Activated CD8-positive, alpha-beta T cell treated with anti-CD3 and anti-CD28 coated beads, Interleukin-2, amount 10 ng/mL, durations not matched to agents 7 days and 5 days (primary cell): ENCODE results near the gene COL10A1. TPM values are rescaled to one million over a fixed set of nuclear protein-coding genes. Genes with fewer than 3 reads are reported as not detected.
A peak's percentile ranks its signal among the peaks of the same experiment; 100 is the strongest.
"Not testable (repeated sequence)": the region's sequence is repeated elsewhere in the genome, so short reads cannot be mapped to it uniquely, and the experiment has no call there.

Experiments used
- ATAC-seq: fragments of 150-1000 bp; cut with Tn5 transposase; one replicate; pipeline ENCODE4 v1.10.0; 2021; ENCODE audit warnings: moderate library complexity
- CTCF ChIA-PET: fragments of 350-600 bp; sonication (Branson Sonifier 250); formaldehyde crosslinking; loops from one replicate; lab custom pipeline; 2021; ENCODE audit warnings: antibody characterized with exemption; lab: Charles Lee
- POLR2A ChIA-PET: fragments of 350-600 bp; sonication (Branson Sonifier 250); formaldehyde crosslinking; loops from one replicate; lab custom pipeline; 2021; ENCODE audit warnings: antibody characterized with exemption; lab: Charles Lee
- DNase-seq: peaks from one replicate; pipeline ENCODE4 v3.0.0-alpha.2; 2020
- H3K27ac Mint-ChIP-seq: one replicate; pipeline ENCODE4 v1.8.0; 2021; ENCODE audit warnings: mild to moderate bottlenecking, mixed read lengths
- H3K27me3 Mint-ChIP-seq: one replicate; pipeline ENCODE4 v1.8.0; 2021; ENCODE audit warnings: low read depth, mixed read lengths
- H3K36me3 Mint-ChIP-seq: one replicate; pipeline ENCODE4 v1.8.0; 2021; ENCODE audit warnings: low read depth, mixed read lengths
- H3K4me1 Mint-ChIP-seq: one replicate; pipeline ENCODE4 v1.8.0; 2021; ENCODE audit warnings: low read depth, mixed read lengths
- H3K4me3 Mint-ChIP-seq: one replicate; pipeline ENCODE4 v1.8.0; 2021; ENCODE audit warnings: mild to moderate bottlenecking, mixed read lengths
- H3K9me3 Mint-ChIP-seq: one replicate; pipeline ENCODE4 v1.8.0; 2022; ENCODE audit warnings: mixed read lengths; ENCODE audit not compliant: insufficient read depth
- total RNA-seq, 2 experiments: library from RNA; stranded (reverse); gene quantifications; one replicate each; pipeline ENCODE4 v1.2.3, GENCODE V29; 2021

COL10A1 gene
- total RNA-seq, 2 experiments from 2014 or later: not detected

GRCh38 chr6:116100419-116101301 lies 25.3 kb downstream of the COL10A1 start, which contains the start of gene NT5DC1:
Gene NT5DC1, plus strand, starts transcription at chr6:116100853. Its CDS starts 78 bp downstream, at chr6:116100931.
- Mint-ChIP-seq H3K4me3 (peak within 1 kb of the TSS; percentile 88), H3K36me3 (peaks cover 6% of the 10 kb centered on the region), H3K27ac (peak within 1 kb of the TSS; percentile 87), H3K4me1 (peaks cover 29% of the 10 kb centered on the region), H3K9me3 (no peaks in the 10 kb centered on the region), H3K27me3 (peaks cover 2% of the 10 kb centered on the region)
- ATAC-seq (peak; percentile 96), DNase-seq (peak; percentile 88)
- ChIA-PET POLR2A (interaction anchor here (0.8 to 1.6 kb wide), 8 partner anchors 9 to 581 kb away, joined by 3 to 7 read pairs (median 4); partner anchors contain the start of genes RWDD1, TSPYL1 and TSPYL4), CTCF (interaction anchor here (0.7 to 4.4 kb wide), 9 partner anchors 12 to 178 kb away, joined by 3 to 39 read pairs (median 3); no protein-coding TSS in a partner anchor)

DNA sequence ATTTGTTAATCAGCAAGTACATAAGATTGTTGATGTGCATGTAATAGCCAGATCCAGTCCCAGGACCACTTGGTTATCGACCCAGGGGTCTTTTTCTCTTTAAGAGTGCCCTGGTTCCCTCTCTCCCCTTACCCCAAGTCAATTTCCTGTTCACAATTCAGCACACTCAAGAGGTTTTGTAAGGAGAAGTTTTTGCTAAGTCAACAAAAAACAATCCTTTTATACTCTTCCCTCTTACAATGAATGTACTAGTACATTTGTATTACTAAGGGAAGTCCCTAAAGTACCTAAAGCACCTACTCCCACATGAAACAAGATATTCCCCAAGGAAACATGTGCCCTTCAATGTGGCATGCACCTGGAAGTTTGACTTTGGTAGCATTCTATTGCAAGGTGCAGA lies 26.9 kb downstream of the COL10A1 start:
- no peak overlapping the region for H3K27ac Mint-ChIP-seq
- ChIA-PET CTCF (interaction anchor here (1.6 kb wide), 1 partner anchor 13 kb away, joined by 4 read pairs; no protein-coding TSS in a partner anchor), POLR2A (no interaction called here)
- no peak overlapping the region for H3K4me3 Mint-ChIP-seq
- H3K9me3 Mint-ChIP-seq: no peaks in the 10 kb centered on the region
- DNase-seq: no peak
- H3K27me3 Mint-ChIP-seq: peaks cover 2% of the 10 kb centered on the region
- H3K4me1 Mint-ChIP-seq: peaks cover 29% of the 10 kb centered on the region
- ATAC-seq: no peak
- H3K36me3 Mint-ChIP-seq: peaks cover 3% of the 10 kb centered on the region

DNA sequence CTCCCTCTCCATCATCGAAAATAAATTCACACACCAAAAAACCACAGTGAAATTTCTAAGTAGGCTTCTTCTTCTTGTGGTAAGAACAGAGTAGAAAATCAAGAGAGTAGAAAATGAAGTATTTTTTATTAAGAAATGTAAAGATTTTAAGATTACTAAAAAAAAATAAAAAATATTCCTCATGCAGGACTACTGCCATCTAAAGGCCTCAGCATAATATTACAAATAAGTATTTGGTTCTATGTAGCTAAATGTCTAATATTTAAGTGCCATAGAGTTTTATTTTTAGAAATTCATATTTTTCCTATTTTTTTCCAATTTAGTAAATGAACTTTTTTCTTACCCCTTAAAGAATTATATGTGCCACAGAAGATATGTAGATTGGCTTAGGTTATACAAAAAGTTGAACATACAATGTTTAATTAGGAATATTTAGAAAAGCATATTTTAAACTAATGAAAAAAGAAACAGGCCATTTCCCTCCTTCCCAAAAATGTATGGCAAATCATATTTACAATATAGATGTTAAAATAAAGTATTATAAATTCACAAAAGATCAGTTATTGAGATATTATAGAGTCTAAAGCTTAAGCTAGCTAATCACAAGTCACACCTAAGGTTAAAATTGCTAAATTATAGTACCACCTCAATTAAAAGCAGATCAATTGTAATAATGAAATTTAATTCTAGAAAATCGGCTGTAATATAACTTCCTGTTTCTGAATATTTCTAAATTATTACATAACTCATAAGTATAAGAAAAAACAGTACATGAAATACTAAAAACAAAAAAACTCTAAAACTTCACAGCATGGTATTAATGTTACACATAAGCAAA lies 28.7 kb downstream of the COL10A1 start:
- H3K27ac Mint-ChIP-seq: no peak overlapping the region
- CTCF ChIA-PET: interaction anchor here (0.7 to 2.2 kb wide), 4 partner anchors 10 to 86 kb away, joined by 4 to 22 read pairs (median 7); no protein-coding TSS in a partner anchor
- no peak overlapping the region for H3K4me3 Mint-ChIP-seq
- peaks cover 2% of the 10 kb centered on the region for H3K27me3 Mint-ChIP-seq
- peaks cover 3% of the 10 kb centered on the region for H3K36me3 Mint-ChIP-seq
- no peaks in the 10 kb centered on the region for H3K9me3 Mint-ChIP-seq
- peaks cover 16% of the 10 kb centered on the region for H3K4me1 Mint-ChIP-seq
- DNase-seq (no peak), ATAC-seq (no peak)
- POLR2A ChIA-PET: no interaction called here

DNA sequence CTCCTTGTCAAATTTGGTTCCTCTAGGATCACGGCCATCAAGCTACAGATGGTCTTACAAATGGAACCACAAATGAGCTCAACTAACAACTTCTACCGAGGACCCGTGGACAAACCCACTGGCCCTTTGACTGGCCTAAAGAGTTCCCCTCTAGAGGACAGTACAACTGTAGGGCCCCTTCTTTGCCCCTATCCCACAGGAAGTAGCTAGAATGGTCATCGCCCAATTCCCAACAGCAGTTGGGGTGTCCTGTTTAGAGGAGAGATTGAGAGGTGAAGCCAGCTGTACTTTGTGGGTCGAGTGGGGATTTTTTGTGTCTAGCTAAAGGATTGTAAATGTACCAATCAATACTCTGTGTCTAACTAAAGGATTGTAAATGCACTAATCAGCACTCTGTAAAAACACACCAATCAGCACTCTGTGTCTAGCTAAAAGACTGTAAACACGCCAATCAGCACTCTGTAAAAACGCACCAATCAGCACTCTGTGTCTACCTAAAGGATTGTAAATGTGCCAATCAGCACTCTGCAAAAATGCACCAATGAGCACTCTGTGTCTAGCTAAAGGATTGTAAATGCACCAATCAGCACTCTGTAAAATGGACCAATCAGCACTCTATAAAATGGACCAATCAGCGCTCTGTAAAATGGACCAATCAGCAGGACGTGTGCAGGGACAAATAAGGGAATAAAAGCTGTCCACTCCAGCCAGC lies 29.7 kb downstream of the COL10A1 start:
- ATAC-seq, H3K9me3 Mint-ChIP-seq, H3K36me3 Mint-ChIP-seq, H3K4me1 Mint-ChIP-seq, H3K27me3 Mint-ChIP-seq, H3K4me3 Mint-ChIP-seq, DNase-seq, H3K27ac Mint-ChIP-seq: not testable (repeated sequence)
- CTCF ChIA-PET: interaction anchor here (0.9 to 2.2 kb wide), 6 partner anchors 16 to 87 kb away, joined by 3 to 22 read pairs (median 6); no protein-coding TSS in a partner anchor
- POLR2A ChIA-PET: interaction anchor here (0.8 kb wide), 1 partner anchor 84 kb away, joined by 3 read pairs; no protein-coding TSS in a partner anchor

DNA sequence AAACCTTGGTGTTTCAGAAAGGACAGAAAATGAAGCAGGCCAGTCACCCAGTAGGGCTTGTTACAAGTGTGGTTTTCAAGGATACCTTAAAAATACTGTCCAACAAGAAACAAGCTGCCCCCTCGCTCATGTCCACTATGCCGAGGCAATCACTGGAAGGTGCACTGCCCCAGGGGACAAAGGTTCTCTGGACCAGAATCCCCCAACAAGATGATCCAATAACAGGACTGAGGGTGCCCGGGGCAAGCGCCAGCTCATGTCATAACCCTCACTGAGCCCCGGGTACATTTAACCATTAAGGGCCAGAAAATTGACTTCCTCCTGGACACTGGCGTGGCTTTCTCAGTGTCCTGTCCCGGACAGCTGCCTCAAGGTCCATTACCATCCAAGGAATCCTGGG lies 31.9 kb downstream of the COL10A1 start:
- H3K27ac Mint-ChIP-seq: no peak overlapping the region
- H3K27me3 Mint-ChIP-seq: no peaks in the 10 kb centered on the region
- H3K9me3 Mint-ChIP-seq: no peaks in the 10 kb centered on the region
- peaks cover 16% of the 10 kb centered on the region for H3K4me1 Mint-ChIP-seq
- DNase-seq: no peak
- ChIA-PET CTCF (interaction anchor here (0.7 kb wide), 1 partner anchor 83 kb away, joined by 3 read pairs; no protein-coding TSS in a partner anchor), POLR2A (no interaction called here)
- no peak for ATAC-seq
- H3K4me3 Mint-ChIP-seq: no peak overlapping the region
- peaks cover 3% of the 10 kb centered on the region for H3K36me3 Mint-ChIP-seq

- DNase-seq: peak; percentile 39
- POLR2A ChIA-PET: interaction anchor here (1.7 kb wide), 1 partner anchor 11 kb away, joined by 7 read pairs; the partner anchor contains the start of gene NT5DC1
- Mint-ChIP-seq H3K4me3 (no peak overlapping the region), H3K36me3 (no peaks in the 10 kb centered on the region), H3K27me3 (peaks cover 2% of the 10 kb centered on the region), H3K9me3 (no peaks in the 10 kb centered on the region), H3K27ac (peak overlapping the region; percentile 5), H3K4me1 (peaks cover 16% of the 10 kb centered on the region)
- ATAC-seq: peak; percentile 82
- CTCF ChIA-PET: interaction anchor here (1.0 kb wide), 1 partner anchor 78 kb away, joined by 3 read pairs; no protein-coding TSS in a partner anchor
Observed at GRCh38 chr6:116090251-116090650, 35.7 kb downstream of the COL10A1 start.

- CTCF ChIA-PET: interaction anchor here (1.0 kb wide), 1 partner anchor 76 kb away, joined by 3 read pairs; no protein-coding TSS in a partner anchor
- DNase-seq (no peak), ATAC-seq (no peak)
- H3K27me3 Mint-ChIP-seq: peaks cover 4% of the 10 kb centered on the region
- no peak overlapping the region for H3K27ac Mint-ChIP-seq
- POLR2A ChIA-PET: interaction anchor here (0.6 to 1.7 kb wide), 2 partner anchors 12 kb away, joined by 3 to 7 read pairs; partner anchors contain the start of gene NT5DC1
- no peak overlapping the region for H3K4me3 Mint-ChIP-seq
- peaks cover 16% of the 10 kb centered on the region for H3K4me1 Mint-ChIP-seq
- H3K9me3 Mint-ChIP-seq: no peaks in the 10 kb centered on the region
- H3K36me3 Mint-ChIP-seq: no peaks in the 10 kb centered on the region
Observed at GRCh38 chr6:116088946-116089345, 37.0 kb downstream of the COL10A1 start.

DNA sequence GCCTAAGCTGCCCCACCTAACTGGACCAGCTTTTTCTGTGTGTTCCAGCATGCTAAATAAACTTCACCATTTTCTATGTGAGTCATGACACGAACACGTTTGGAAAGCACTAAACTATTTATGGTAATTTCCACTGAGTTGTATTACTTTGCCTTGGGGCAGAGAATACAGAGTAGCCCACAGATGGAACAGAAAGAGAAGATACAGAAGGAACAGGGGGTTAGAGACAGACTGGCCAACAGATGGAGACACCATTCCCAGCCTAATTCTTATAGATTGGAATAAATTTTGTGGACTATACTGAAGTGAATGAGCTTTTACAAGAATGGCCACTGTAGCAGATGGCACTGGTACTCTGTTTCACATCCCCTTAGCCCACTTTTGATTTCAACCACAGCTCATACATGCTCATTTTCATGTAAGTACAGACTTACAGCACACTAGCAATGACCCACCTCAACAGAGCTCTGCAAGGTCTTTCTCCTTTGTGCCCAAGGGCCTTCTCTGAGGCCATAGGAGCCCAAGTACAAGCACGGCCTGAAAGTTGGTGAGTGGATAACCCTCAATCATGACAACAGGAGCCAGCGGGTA lies 38.4 kb downstream of the COL10A1 start:
- H3K9me3 Mint-ChIP-seq: no peaks in the 10 kb centered on the region

GRCh38 chr6:116084284-116084683 lies 41.6 kb downstream of the COL10A1 start:
- Mint-ChIP-seq H3K36me3 (no peaks in the 10 kb centered on the region), H3K27me3 (peaks cover 16% of the 10 kb centered on the region), H3K4me1 (no peaks in the 10 kb centered on the region), H3K9me3 (no peaks in the 10 kb centered on the region), H3K27ac (no peak overlapping the region), H3K4me3 (no peak overlapping the region)
- ATAC-seq: no peak
- CTCF ChIA-PET: interaction anchor here (1.1 to 1.6 kb wide), 2 partner anchors 17 to 73 kb away, joined by 4 read pairs; no protein-coding TSS in a partner anchor
- DNase-seq: no peak
- POLR2A ChIA-PET: no interaction called here

More for the DNA sequence above, 38.4 kb downstream of the COL10A1 start:
- ChIA-PET POLR2A (no interaction called here), CTCF (interaction anchor here (1.2 kb wide), 1 partner anchor 10 kb away, joined by 4 read pairs; no protein-coding TSS in a partner anchor)
- Mint-ChIP-seq H3K27me3 (peaks cover 10% of the 10 kb centered on the region), H3K4me3 (no peak overlapping the region), H3K36me3 (no peaks in the 10 kb centered on the region), H3K27ac (no peak overlapping the region), H3K4me1 (peaks cover 16% of the 10 kb centered on the region)
- DNase-seq: no peak
- ATAC-seq: no peak

- no peaks in the 10 kb centered on the region for H3K36me3 Mint-ChIP-seq
- ATAC-seq (no peak), DNase-seq (no peak)
- POLR2A ChIA-PET: no interaction called here
- peaks cover 21% of the 10 kb centered on the region for H3K27me3 Mint-ChIP-seq
- CTCF ChIA-PET: no interaction called here
- no peak overlapping the region for H3K27ac Mint-ChIP-seq
- H3K4me1 Mint-ChIP-seq: no peaks in the 10 kb centered on the region
- H3K4me3 Mint-ChIP-seq: no peak overlapping the region
- H3K9me3 Mint-ChIP-seq: no peaks in the 10 kb centered on the region
Observed at GRCh38 chr6:116083052-116083451, 42.9 kb downstream of the COL10A1 start.
